Lung (tissue), 12 donors: Measurements from ENCODE around the gene ACP3. TPM values are rescaled to one million over a fixed set of nuclear protein-coding genes. Genes with fewer than 3 reads are reported as not detected.

Experiments
- ATAC-seq: fragments of 200-7000 bp; cut with Tn5 transposase; one replicate; pipeline ENCODE4 v1.9.1; 2020; ENCODE audit warnings: moderate number of reproducible peaks; ENCODE audit not compliant: insufficient read depth, low FRiP score
- DNase-seq, 3 donors: peaks; one replicate each; pipeline ENCODE4 v3.0.0-alpha.2; 2013 to 2017
- H3K27ac ChIP-seq, 2 donors: one replicate each; pipeline ENCODE4 v1.5.1; 2013; ENCODE audit warnings: mild to moderate bottlenecking in 2 of 2, moderate library complexity in 2 of 2, control low read depth in 1 of 2, inconsistent platforms in 1 of 2, low read depth in 1 of 2, low read length in 1 of 2
- H3K27me3 ChIP-seq, 3 donors: one replicate each; pipeline ENCODE4 v1.5.1; 2013; ENCODE audit warnings: low read length in 2 of 3; ENCODE audit not compliant: control insufficient read depth in 3 of 3, insufficient read depth in 3 of 3
- H3K36me3 ChIP-seq, 4 donors: one replicate each; pipeline ENCODE4 v1.5.1; 2013; ENCODE audit warnings: low read length in 4 of 4, mild to moderate bottlenecking in 1 of 4, moderate library complexity in 1 of 4; ENCODE audit not compliant: control insufficient read depth in 4 of 4, insufficient read depth in 4 of 4
- H3K4me1 ChIP-seq, 5 donors: one replicate each; pipeline ENCODE4 v1.5.1; 2013; ENCODE audit warnings: low read length in 5 of 5, mild to moderate bottlenecking in 2 of 5, moderate library complexity in 1 of 5; ENCODE audit not compliant: control insufficient read depth in 5 of 5, insufficient read depth in 5 of 5
- H3K4me3 ChIP-seq: one replicate; pipeline ENCODE4 v1.5.1; 2013; ENCODE audit warnings: mild to moderate bottlenecking, control low read depth, moderate library complexity
- H3K9ac ChIP-seq, 2 donors: one replicate each; pipeline ENCODE4 v1.5.1; 2013; ENCODE audit warnings: low read length in 2 of 2, control low read depth in 1 of 2; ENCODE audit not compliant: insufficient read depth in 1 of 2
- H3K9me3 ChIP-seq, 4 donors: one replicate each; pipeline ENCODE4 v1.5.1; 2013; ENCODE audit warnings: low read length in 3 of 4, mild to moderate bottlenecking in 1 of 4, moderate library complexity in 1 of 4; ENCODE audit not compliant: control insufficient read depth in 4 of 4, insufficient read depth in 3 of 4
- CTCF ChIP-seq: IDR thresholded peaks from 2 replicates; pipeline ENCODE4 v1.5.1; 2012; ENCODE audit warnings: mild to moderate bottlenecking; ENCODE audit errors: control extremely low read depth, extremely low read depth
- WGBS, 2 donors: extraction: QIAGEN DNeasy Blood & Tissue Kit; methylation state at CpG; one replicate each; pipeline ENCODE4 v1.1.7; 2013; 5-methylcytosine and 5-hydroxymethylcytosine counted together
- polyA plus RNA-seq, 2 donors: library from polyadenylated mRNA; stranded (reverse); fragments of 200-250 nt; gene quantifications; one replicate each; pipeline ENCODE4 v1.2.1, GENCODE V29; 2013
- total RNA-seq, 2 donors: library from RNA; depleted of rRNA in 1 of 2; stranded (reverse); fragments of >200 nt in 1 of 2; gene quantifications; one replicate each; pipeline ENCODE4 v1.2.1, GENCODE V29; 2014 to 2021
- donor health status: control.
- donor health status: control.
- donor health status: Bipolar disorder and iron deficiency.
- donor health status: healthy.
- donor health status: DM: yes; HTN: yes; CAD: no.

ACP3 gene
- total and polyA plus RNA-seq, 4 donors, result 3.5 to 66.4 (median 14.4) TPM

GRCh38 chr3:132378846-132379245, 61.6 kb downstream of the ACP3 start:
- Histone ChIP-seq H3K9me3 (peaks cover 0 to 2% (median 0%) of the 10 kb centered on the region in 4 donors), H3K36me3 (no peaks in the 10 kb centered on the region), H3K4me1 (peaks cover 0 to 6% (median 0%) of the 10 kb centered on the region in 5 donors), H3K27me3 (no peaks in the 10 kb centered on the region), H3K9ac (no peak overlapping the region), H3K27ac (no peak overlapping the region), H3K4me3 (no peak overlapping the region)
- no peak for TF ChIP-seq CTCF
- ATAC-seq (no peak), DNase-seq (peak; percentile 22 to 48 (median 23))
- 52 to 65% methylated on average over 2 of the region's 2 CpGs for WGBS, 2 donors

GRCh38 chr3:132380920-132381319, 63.7 kb downstream of the ACP3 start:
- DNase-seq, result no peak
- Histone ChIP-seq H3K27me3 (no peaks in the 10 kb centered on the region), H3K4me1 (peaks cover 0 to 6% (median 0%) of the 10 kb centered on the region in 5 donors), H3K4me3 (no peak overlapping the region), H3K9me3 (peaks cover 0 to 2% (median 0%) of the 10 kb centered on the region in 4 donors), H3K9ac (no peak overlapping the region), H3K27ac (no peak overlapping the region), H3K36me3 (no peaks in the 10 kb centered on the region)
- no peak for TF ChIP-seq CTCF
- whole genome bisulfite sequencing, 2 donors, result 84 to 97% methylated on average over 1 of the region's 1 CpG
- ATAC-seq, result no peak

GRCh38 chr3:132381348-132381944, 64.2 kb downstream of the ACP3 start:
- 73 to 88% methylated on average over 14 of the region's 14 CpGs for WGBS, 2 donors
- DNase-seq, result no peak

More at GRCh38 chr3:132381348-132381944, 64.2 kb downstream of the ACP3 start:
- TF ChIP-seq CTCF, result no peak
- H3K9ac ChIP-seq, result no peak overlapping the region
- H3K27ac ChIP-seq, result no peak overlapping the region
- H3K4me1 ChIP-seq, result peaks cover 0 to 6% (median 0%) of the 10 kb centered on the region in 5 donors
- H3K4me3 ChIP-seq, result no peak overlapping the region
- no peaks in the 10 kb centered on the region for H3K27me3 ChIP-seq
- ATAC-seq, result no peak
- peaks cover 0 to 2% (median 0%) of the 10 kb centered on the region in 4 donors for H3K9me3 ChIP-seq
- H3K36me3 ChIP-seq, result no peaks in the 10 kb centered on the region
